H1 (cell line): Measurements from ENCODE around the gene TMCC1. TPM values are rescaled to one million over a fixed set of nuclear protein-coding genes. Genes with fewer than 3 reads are reported as not detected.

Experiments
- CTCF ChIA-PET: fragments of 300-600 bp; sonication (Branson Sonifier 250); formaldehyde crosslinking; loops from one replicate; lab custom pipeline; 2021; ENCODE audit not compliant: partially characterized antibody; lab: Charles Lee
- POLR2A ChIA-PET: fragments of 300-600 bp; sonication (Branson Sonifier 250); formaldehyde crosslinking; loops from one replicate; lab custom pipeline; 2021; ENCODE audit warnings: inconsistent platforms; ENCODE audit not compliant: partially characterized antibody; lab: Charles Lee
- DNase-seq, 2 experiments: peaks; one replicate each; pipeline versions ENCODE4 v3.0.0 to v3.0.0-alpha.2; 2010 to 2022; ENCODE audit warnings: low spot score in 2 of 2, low read depth in 1 of 2, mixed read lengths in 1 of 2
- FAIRE-seq: peaks from 2 replicates; lab custom pipeline; 2011; peaks lifted over from hg19 to GRCh38; lab: Jason Lieb, UNC
- H2AFZ ChIP-seq: 2 replicates; pipeline ENCODE4 v1.8.1; 2012; ENCODE audit warnings: low read length, inconsistent platforms
- H2AK5ac ChIP-seq: 2 replicates; pipeline ENCODE4 v1.6.1; 2013; ENCODE audit warnings: low read depth, low read length
- H2BK120ac ChIP-seq: replicated peaks from 2 replicates; pipeline ENCODE3; 2013; ENCODE audit warnings: low read depth, low read length, inconsistent platforms
- H2BK12ac ChIP-seq: 2 replicates; pipeline ENCODE4 v1.6.1; 2013; ENCODE audit warnings: low read depth, low read length
- H2BK15ac ChIP-seq: 2 replicates; pipeline ENCODE4 v1.6.1; 2013; ENCODE audit warnings: low read length
- H2BK20ac ChIP-seq: 2 replicates; pipeline ENCODE4 v1.6.1; 2013; ENCODE audit warnings: low read length
- H2BK5ac ChIP-seq: 2 replicates; pipeline ENCODE4 v1.6.1; 2013; ENCODE audit warnings: low read depth, low read length
- H3K14ac ChIP-seq: 2 replicates; pipeline ENCODE4 v1.6.1; 2013; ENCODE audit warnings: inconsistent platforms; ENCODE audit not compliant: insufficient read length
- H3K18ac ChIP-seq: 2 replicates; pipeline ENCODE4 v1.6.1; 2013; ENCODE audit warnings: low read length; ENCODE audit errors: extremely low read depth
- H3K23ac ChIP-seq: 2 replicates; pipeline ENCODE4 v1.6.1; 2013; ENCODE audit warnings: inconsistent platforms; ENCODE audit not compliant: insufficient read length
- H3K23me2 ChIP-seq: 2 replicates; pipeline ENCODE4 v1.6.1; 2013; ENCODE audit warnings: low read depth, low read length
- H3K27ac ChIP-seq: 2 replicates; pipeline ENCODE4 v1.6.1; 2011; ENCODE audit warnings: low read depth, low read length, inconsistent platforms
- H3K27me3 ChIP-seq, 4 experiments: replicated peaks in 1 of 4; 1 replicate in 1 of 4; 2 replicates in 3 of 4; pipeline versions ENCODE4 v1.6.1 to v1.8.1; 2011 to 2013; ENCODE audit warnings: low read length in 3 of 4, mild to moderate bottlenecking in 3 of 4, inconsistent platforms in 2 of 4, mixed read lengths in 2 of 4, moderate library complexity in 1 of 4; ENCODE audit not compliant: control insufficient read depth in 3 of 4, insufficient read depth in 3 of 4; ENCODE audit errors: extremely low read depth in 1 of 4
- H3K36me3 ChIP-seq, 4 experiments: 2 replicates each; pipeline versions ENCODE4 v1.6.1 to v1.8.1; 2011 to 2013; ENCODE audit warnings: mild to moderate bottlenecking in 4 of 4, low read length in 3 of 4, moderate library complexity in 2 of 4, control low read depth in 1 of 4, inconsistent platforms in 1 of 4; ENCODE audit not compliant: insufficient read depth in 4 of 4, control insufficient read depth in 2 of 4
- H3K4ac ChIP-seq: replicated peaks from 2 replicates; pipeline ENCODE3; 2013; ENCODE audit warnings: low read length, low read depth, mixed read lengths, inconsistent platforms; ENCODE audit not compliant: insufficient read length
- H3K4me1 ChIP-seq, 4 experiments: replicated peaks in 1 of 4; 1 replicate in 1 of 4; 2 replicates in 3 of 4; pipeline versions ENCODE4 v1.6.1 to v1.8.1; 2011 to 2013; ENCODE audit warnings: low read length in 3 of 4, inconsistent platforms in 2 of 4, mixed read lengths in 1 of 4; ENCODE audit not compliant: insufficient read depth in 4 of 4, control insufficient read depth in 3 of 4
- H3K4me2 ChIP-seq, 2 experiments: 2 replicates each; pipeline versions ENCODE4 v1.6.1 to v1.8.1; 2011 to 2013; ENCODE audit warnings: low read depth in 2 of 2, low read length in 2 of 2, control low read depth in 1 of 2, inconsistent platforms in 1 of 2, mild to moderate bottlenecking in 1 of 2; ENCODE audit not compliant: insufficient read depth in 1 of 2
- H3K4me3 ChIP-seq, 4 experiments: fragments of 200-600, 300-600 bp in 1 of 4; sonication (generic), shearing (Covaris generic), sonication (Bioruptor Twin) in 1 of 4; 2 replicates each; pipeline versions ENCODE4 v1.5.1 to v1.8.1; 2011 to 2016; ENCODE audit warnings: low read length in 4 of 4, low read depth in 3 of 4, control low read depth in 2 of 4, inconsistent platforms in 2 of 4, mild to moderate bottlenecking in 2 of 4, mixed read lengths in 1 of 4, moderate library complexity in 1 of 4; ENCODE audit not compliant: insufficient read depth in 2 of 4; ENCODE audit errors: extremely low read depth in 1 of 4
- H3K56ac ChIP-seq: replicated peaks from 2 replicates; pipeline ENCODE3; 2013; ENCODE audit warnings: low read depth, mild to moderate bottlenecking, mixed read lengths, low read length, inconsistent platforms; ENCODE audit not compliant: insufficient read length
- H3K79me1 ChIP-seq: 2 replicates; pipeline ENCODE4 v1.6.1; 2013; ENCODE audit warnings: low read depth, low read length, control low read depth
- H3K79me2 ChIP-seq, 2 experiments: 2 replicates each; pipeline versions ENCODE4 v1.6.1 to v1.8.1; 2012 to 2013; ENCODE audit warnings: low read length in 2 of 2, mild to moderate bottlenecking in 2 of 2, inconsistent platforms in 1 of 2; ENCODE audit not compliant: insufficient read depth in 2 of 2, control insufficient read depth in 1 of 2
- H3K9ac ChIP-seq, 4 experiments: replicated peaks in 1 of 4; 1 replicate in 1 of 4; 2 replicates in 3 of 4; pipeline versions ENCODE4 v1.6.1 to v1.8.1; 2011 to 2013; ENCODE audit warnings: low read depth in 3 of 4, low read length in 3 of 4, control low read depth in 2 of 4, mild to moderate bottlenecking in 2 of 4, moderate library complexity in 2 of 4, inconsistent platforms in 1 of 4; ENCODE audit errors: extremely low read depth in 1 of 4
- H3K9me3 ChIP-seq, 2 experiments: 2 replicates each; pipeline versions ENCODE4 v1.6.1 to v1.8.1; 2012 to 2013; ENCODE audit warnings: mild to moderate bottlenecking in 2 of 2, moderate library complexity in 2 of 2, control low read depth in 1 of 2, inconsistent platforms in 1 of 2, low read depth in 1 of 2, low read length in 1 of 2, mixed read lengths in 1 of 2; ENCODE audit not compliant: insufficient read depth in 2 of 2
- H4K20me1 ChIP-seq, 2 experiments: replicated peaks in 1 of 2; 2 replicates each; pipeline versions ENCODE3 to v1.8.1; 2011 to 2013; ENCODE audit warnings: inconsistent platforms in 2 of 2, low read length in 2 of 2, mild to moderate bottlenecking in 1 of 2; ENCODE audit not compliant: insufficient read depth in 2 of 2, control insufficient read depth in 1 of 2
- H4K5ac ChIP-seq: 2 replicates; pipeline ENCODE4 v1.6.1; 2013; ENCODE audit warnings: low read length, low read depth, mixed read lengths, inconsistent platforms; ENCODE audit not compliant: insufficient read length
- H4K8ac ChIP-seq: 2 replicates; pipeline ENCODE4 v1.8.0; 2013; ENCODE audit warnings: mild to moderate bottlenecking, moderate library complexity, low read length, inconsistent platforms; ENCODE audit not compliant: insufficient read depth; ENCODE audit errors: extremely low read depth
- H4K91ac ChIP-seq: replicated peaks from 2 replicates; pipeline ENCODE3; 2013; ENCODE audit warnings: low read length, mixed read lengths, inconsistent platforms; ENCODE audit not compliant: insufficient read length
- WGBS, 2 experiments: shearing (Covaris generic) in 1 of 2; methylation state at CpG; one replicate each; pipeline versions ENCODE4 v1.1.6 to v1.1.7; 2013 to 2015; ENCODE audit warnings: low lambda C conversion rate in 2 of 2, mixed read lengths in 2 of 2, inconsistent platforms in 1 of 2, low coverage in 1 of 2, missing lambda C conversion rate in 1 of 2; ENCODE audit not compliant: insufficient replicate concordance in 2 of 2, insufficient coverage in 1 of 2, insufficient read length in 1 of 2; ENCODE audit errors: extremely low coverage in 1 of 2, missing lambda C conversion rate in 1 of 2; 5-methylcytosine and 5-hydroxymethylcytosine counted together
- polyA plus RNA-seq, 7 experiments: library from polyadenylated mRNA; depleted of rRNA in 3 of 7; stranded (reverse) in 5 of 7; unstranded in 2 of 7; fragments of >200 nt in 5 of 7; fragments of 200-250 nt in 2 of 7; gene quantifications; 1 replicate in 5 of 7; 2 replicates in 1 of 7; 4 replicates in 1 of 7; pipeline versions ENCODE4 v1.2.1 to v1.2.3, GENCODE V29; 2011 to 2013; ENCODE audit warnings: missing spikeins in 2 of 7, mixed read lengths in 2 of 7
- total RNA-seq: library from RNA; stranded (reverse); fragmentation: NEBNext Ultra II Directional; extraction: Animal tissue kit (Norgen Biotek cat#: 25700); gene quantifications from 2 replicates; pipeline ENCODE4 v1.2.1, GENCODE V29; 2021
- TF ChIP-seq, protein P1 (sequence below): IDR thresholded peaks from 2 replicates; pipeline ENCODE4 v1.6.1; 2012; ENCODE audit warnings: inconsistent platforms

The TMCC1 gene
- total and polyA plus RNA-seq, 2 of the 8 experiments (the other 6 are each of a cell fraction or from before 2014, with no cell fraction given): 10.4 to 27.1 TPM

DNA sequence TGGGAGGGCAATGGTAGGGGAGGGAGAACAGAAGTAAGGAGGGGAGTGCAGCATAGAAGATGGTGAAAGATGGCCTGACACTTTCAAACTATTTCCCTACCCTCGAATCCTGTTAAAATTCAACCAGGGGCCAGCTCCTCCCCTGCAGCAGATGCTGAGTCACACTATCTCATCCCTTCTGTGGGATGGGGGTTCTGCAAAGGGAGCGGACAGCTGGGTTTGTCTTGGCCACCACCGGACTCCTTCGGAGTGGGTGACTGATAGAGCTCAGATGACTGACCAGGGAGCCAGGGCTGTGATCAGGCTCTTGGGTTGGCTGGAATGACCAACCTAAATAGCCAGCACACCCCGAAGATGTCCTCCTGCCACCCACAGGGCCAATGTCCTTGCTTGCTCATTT lies 33.6 kb upstream of the TMCC1 start:
- no peak overlapping the region for H3K4ac ChIP-seq
- H3K27me3 ChIP-seq: no peaks in the 10 kb centered on the region
- H2BK120ac ChIP-seq: no peak overlapping the region
- CTCF ChIA-PET: interaction anchor here (0.6 to 1.6 kb wide), 8 partner anchors 11 to 302 kb away, joined by 3 to 8 read pairs (median 3); no protein-coding TSS in a partner anchor
- no peak overlapping the region for H2BK15ac ChIP-seq
- POLR2A ChIA-PET: no interaction called here
- no peak overlapping the region for H2AK5ac ChIP-seq
- no peak overlapping the region for H2BK20ac ChIP-seq
- no peak overlapping the region for H3K4me3 ChIP-seq
- H2BK5ac ChIP-seq: no peak overlapping the region
- no peaks in the 10 kb centered on the region; the same call in 1 of the 2 replicates for H3K23me2 ChIP-seq
- no peak overlapping the region for H4K8ac ChIP-seq
- H3K4me2 ChIP-seq: no peak overlapping the region
- WGBS, 2 experiments: 91% methylated on average over 5 of the region's 5 CpGs; no CpG with 5 or more reads in 1 of the 2 experiments
- no peak overlapping the region for H3K18ac ChIP-seq
- no peaks in the 10 kb centered on the region for H3K4me1 ChIP-seq
- no peak overlapping the region for H4K5ac ChIP-seq
- no peak overlapping the region for H3K27ac ChIP-seq
- H2BK12ac ChIP-seq: no peak overlapping the region
- H3K79me1 ChIP-seq: no peaks in the 10 kb centered on the region
- no peak overlapping the region for H3K14ac ChIP-seq
- no peak overlapping the region for H3K9ac ChIP-seq
- no peak overlapping the region for H3K56ac ChIP-seq
- H2AFZ ChIP-seq: no peak overlapping the region
- FAIRE-seq (no peak), DNase-seq (no peak)
- no peaks in the 10 kb centered on the region for H3K36me3 ChIP-seq
- H3K23ac ChIP-seq: no peak overlapping the region
- no peaks in the 10 kb centered on the region for H3K79me2 ChIP-seq
- no peaks in the 10 kb centered on the region for H4K20me1 ChIP-seq
- TF ChIP-seq, protein P1, sequence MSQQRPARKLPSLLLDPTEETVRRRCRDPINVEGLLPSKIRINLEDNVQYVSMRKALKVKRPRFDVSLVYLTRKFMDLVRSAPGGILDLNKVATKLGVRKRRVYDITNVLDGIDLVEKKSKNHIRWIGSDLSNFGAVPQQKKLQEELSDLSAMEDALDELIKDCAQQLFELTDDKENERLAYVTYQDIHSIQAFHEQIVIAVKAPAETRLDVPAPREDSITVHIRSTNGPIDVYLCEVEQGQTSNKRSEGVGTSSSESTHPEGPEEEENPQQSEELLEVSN: no peak
- H4K91ac ChIP-seq: no peak overlapping the region
- H3K9me3 ChIP-seq: peaks cover 0 to 6% of the 10 kb centered on the region in 2 experiments; a peak in 1 of 4 replicates
